K562 (cell line): ENCODE data around the gene PAM.

ENCODE experiments used
- CAMTA2 ChIP-seq: fragments of 250-450 bp; sonication (Bioruptor Pico); conservative IDR thresholded peaks from 2 replicates; pipeline ENCODE4 v1.5.1; 2022
- COPS2 ChIP-seq: fragments of 450-650 bp; conservative IDR thresholded peaks from 2 replicates; pipeline ENCODE4 v1.6.1; 2016; ENCODE audit warnings: mild to moderate bottlenecking, moderate library complexity
- CTCF ChIP-seq, 3 experiments: IDR thresholded peaks in 2 of 3; conservative IDR thresholded peaks in 1 of 3; 2 replicates each; pipeline ENCODE4 v1.5.1; 2011 to 2012; ENCODE audit warnings: low read length in 3 of 3, mild to moderate bottlenecking in 3 of 3, control low read depth in 2 of 3, improper control_type of control experiment in 1 of 3, inconsistent platforms in 1 of 3, low read depth in 1 of 3, mixed read lengths in 1 of 3, moderate library complexity in 1 of 3; ENCODE audit not compliant: insufficient read depth in 2 of 3
- KDM1A ChIP-seq, 2 experiments: fragments of 450-650 bp; IDR thresholded peaks; 2 replicates each; pipeline ENCODE4 v1.6.1; 2016; ENCODE audit warnings: mild to moderate bottlenecking in 2 of 2
- MGA ChIP-seq: fragments of 450-650 bp; IDR thresholded peaks from 2 replicates; pipeline ENCODE4 v1.6.1; 2016; ENCODE audit warnings: mild to moderate bottlenecking, moderate library complexity
- RAD21 ChIP-seq, 2 experiments: fragments of 250-450 bp in 1 of 2; fragments of 450-650 bp in 1 of 2; sonication (Bioruptor Pico) in 1 of 2; formaldehyde crosslinking in 1 of 2; IDR thresholded peaks in 1 of 2; conservative IDR thresholded peaks in 1 of 2; 2 replicates each; pipeline versions ENCODE4 v1.4.0 to v1.8.0; 2020 to 2022; ENCODE audit warnings: mild to moderate bottlenecking in 2 of 2, moderate library complexity in 1 of 2
- RB1 ChIP-seq: fragments of 450-650 bp; IDR thresholded peaks from 2 replicates; pipeline ENCODE4 v1.6.1; 2017; ENCODE audit warnings: low read depth, mild to moderate bottlenecking
- RREB1 ChIP-seq: fragments of 250-450 bp; sonication (Bioruptor Pico); IDR thresholded peaks from 2 replicates; pipeline ENCODE4 v1.4.0; 2020
- SMC3 ChIP-seq: conservative IDR thresholded peaks from 2 replicates; pipeline ENCODE4 v1.6.1; 2011; ENCODE audit warnings: low read depth, low read length, improper control_type of control experiment; ENCODE audit not compliant: insufficient read depth
- TCF7L2 ChIP-seq: fragments of 150-350 bp; IDR thresholded peaks from 2 replicates; pipeline ENCODE4 v1.6.1; 2016; ENCODE audit warnings: low read depth, mild to moderate bottlenecking, low read length, moderate library complexity

DNA sequence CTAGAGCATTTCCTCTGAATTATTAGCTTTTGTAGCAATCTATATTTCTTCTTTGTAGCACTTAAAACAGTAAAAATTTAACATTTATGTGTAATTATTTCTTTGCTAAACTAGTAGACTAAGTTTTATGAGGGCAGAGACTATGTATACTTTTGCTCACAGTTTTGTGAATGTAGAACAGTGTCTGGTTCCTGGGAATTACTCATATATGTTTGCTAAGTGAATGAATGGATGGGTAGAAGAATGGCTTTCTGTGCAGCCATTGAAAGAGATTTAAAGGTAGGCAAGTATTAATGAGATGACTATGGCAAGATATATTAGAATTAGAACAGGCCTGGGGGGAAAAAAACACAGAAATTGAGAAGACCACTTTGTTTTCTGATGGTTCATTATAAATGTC, 140.1 kb downstream of the PAM start:
- TF ChIP-seq CTCF (IDR thresholded peaks at IDR 0.05 in 2 of 3, conservative IDR thresholded peaks at IDR 0.05 in 1 of 3; ENCODE audit: insufficient read depth in 2 of 3, low read depth in 1 of 3, low read length in 3 of 3) (no peak), RAD21 (CRISPR knock-in tag; conservative IDR thresholded peaks at IDR 0.05 in 1 of 2, IDR thresholded peaks at IDR 0.05 in 1 of 2) (no peak), RB1 (no peak), COPS2 (no peak), KDM1A (IDR thresholded peaks at IDR 0.05) (no peak), SMC3 (no peak), MGA (no peak), TCF7L2 (no peak), CAMTA2 (no peak), RREB1 (no peak)
